ENCODE measurements around the gene WDR27.
"Not testable (repeated sequence)": the region's sequence is repeated elsewhere in the genome, so short reads cannot be mapped to it uniquely, and the experiment has no call there.

The WDR27 gene

DNA sequence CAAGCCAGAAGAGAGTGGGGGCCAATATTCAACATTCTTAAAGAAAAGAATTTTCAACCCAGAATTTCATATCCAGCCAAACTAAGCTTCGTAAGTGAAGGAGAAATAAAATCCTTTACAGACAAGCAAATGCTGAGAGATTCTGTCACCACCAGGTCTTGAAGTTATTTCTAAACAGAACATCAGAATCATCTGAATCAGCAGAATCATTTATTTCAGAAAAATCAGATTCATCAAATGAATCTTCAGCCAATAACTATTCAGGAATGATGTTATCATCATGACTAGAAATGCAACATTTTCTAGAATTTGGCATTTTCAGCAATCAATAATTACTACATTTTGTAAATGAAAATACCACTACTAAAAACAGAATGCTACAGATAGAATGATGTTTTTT, 100.7 kb downstream of the WDR27 start:
- DNase-seq (ENCODE audit: low read depth): not testable (repeated sequence)

- DNase-seq (ENCODE audit: low read depth): peak; percentile 88
Measured at GRCh38 chr6:169592558-169592957, 109.3 kb downstream of the WDR27 start.

DNA sequence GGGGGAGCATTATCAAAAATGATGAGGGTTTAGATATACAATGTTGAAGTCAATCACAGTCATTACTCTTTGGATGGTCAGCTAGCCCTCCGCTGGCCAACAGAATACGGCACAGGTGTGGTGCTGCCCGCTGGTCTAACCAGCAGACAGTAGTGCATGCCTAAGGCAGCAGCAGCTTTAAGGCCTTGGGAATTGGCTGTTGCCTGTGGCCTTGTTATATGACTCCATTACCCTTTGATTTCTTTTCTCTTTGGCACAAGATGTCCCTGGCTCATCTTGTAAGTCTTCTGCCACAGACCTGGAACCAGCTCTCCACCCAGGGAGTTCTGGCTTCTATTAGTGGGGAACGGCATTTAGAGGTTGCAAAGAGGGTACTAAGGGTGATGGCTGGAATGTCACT, 110.2 kb downstream of the WDR27 start:
- DNase-seq (ENCODE audit: low read depth): peak; percentile 3

DNA sequence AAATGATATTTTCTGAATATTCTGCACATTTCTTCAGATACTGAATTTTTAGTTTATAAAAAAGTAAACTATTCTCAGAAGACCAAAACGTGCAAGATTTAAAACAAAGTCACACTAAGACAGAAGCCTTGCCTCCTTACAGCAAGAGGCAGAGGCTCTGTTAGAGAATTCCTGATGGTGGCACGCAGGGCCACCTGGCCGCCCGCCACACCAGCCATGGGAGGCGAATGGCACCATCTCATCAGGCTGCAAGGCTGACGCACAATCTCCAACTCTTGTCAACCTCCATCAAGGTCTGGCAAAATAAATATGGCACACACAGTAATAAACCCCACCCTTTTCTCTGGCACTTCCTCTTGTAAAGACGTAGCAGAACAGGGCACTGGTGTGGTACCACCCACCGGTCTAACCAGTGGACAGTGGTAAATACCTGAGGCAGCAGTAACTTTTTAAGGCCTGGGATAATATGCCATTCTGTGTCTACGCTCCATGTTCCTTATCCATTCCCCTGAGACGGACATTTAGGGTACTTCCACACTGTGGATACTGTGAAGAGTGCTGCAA, 111.4 kb downstream of the WDR27 start:
- DNase-seq (ENCODE audit: low read depth): no peak

GRCh38 chr6:169589699-169590257, 112.1 kb downstream of the WDR27 start:
- DNase-seq (ENCODE audit: low read depth): peak; percentile 47

- DNase-seq (ENCODE audit: low read depth): peak; percentile 77
Measured at GRCh38 chr6:169589293-169589692, 112.5 kb downstream of the WDR27 start.

DNA sequence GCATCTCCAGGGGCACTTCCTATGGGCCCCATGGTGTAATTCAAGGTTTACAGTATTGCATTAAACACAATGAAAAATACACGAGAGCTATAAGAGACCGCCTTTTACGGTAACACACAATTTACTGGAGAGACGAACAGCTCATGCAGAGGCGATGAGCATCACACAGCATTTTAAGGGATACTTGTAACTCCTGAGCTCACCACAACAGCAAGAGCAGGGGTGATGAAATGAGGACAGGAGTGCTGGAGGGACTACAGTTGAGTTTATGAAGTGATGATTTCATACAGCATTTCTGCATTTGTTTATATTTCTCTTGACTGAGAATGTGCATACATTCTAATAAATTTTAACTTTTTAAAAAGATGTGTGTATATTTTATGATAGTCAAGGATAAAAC, 113.9 kb downstream of the WDR27 start:
- peak; percentile 69 for DNase-seq (ENCODE audit: low read depth)

- no peak for DNase-seq (ENCODE audit: low read depth)
Measured at GRCh38 chr6:169583886-169584541, 117.8 kb downstream of the WDR27 start.

GRCh38 chr6:169579407-169580111, 122.3 kb downstream of the WDR27 start:
- no peak for DNase-seq (ENCODE audit: low read depth)

- no peak for DNase-seq (ENCODE audit: low read depth)
Measured at GRCh38 chr6:169577974-169578373, 123.9 kb downstream of the WDR27 start.

GRCh38 chr6:169577236-169577635, 124.6 kb downstream of the WDR27 start:
- DNase-seq (ENCODE audit: low read depth): no peak

GRCh38 chr6:169575821-169576220, 126.0 kb downstream of the WDR27 start:
- DNase-seq (ENCODE audit: low read depth): no peak

- no peak for DNase-seq (ENCODE audit: low read depth)
Measured at GRCh38 chr6:169575365-169575764, 126.5 kb downstream of the WDR27 start.

GRCh38 chr6:169574420-169574819, 127.4 kb downstream of the WDR27 start:
- DNase-seq (ENCODE audit: low read depth): no peak

- DNase-seq (ENCODE audit: low read depth): no peak
Measured at GRCh38 chr6:169573883-169574282, 127.9 kb downstream of the WDR27 start.

DNA sequence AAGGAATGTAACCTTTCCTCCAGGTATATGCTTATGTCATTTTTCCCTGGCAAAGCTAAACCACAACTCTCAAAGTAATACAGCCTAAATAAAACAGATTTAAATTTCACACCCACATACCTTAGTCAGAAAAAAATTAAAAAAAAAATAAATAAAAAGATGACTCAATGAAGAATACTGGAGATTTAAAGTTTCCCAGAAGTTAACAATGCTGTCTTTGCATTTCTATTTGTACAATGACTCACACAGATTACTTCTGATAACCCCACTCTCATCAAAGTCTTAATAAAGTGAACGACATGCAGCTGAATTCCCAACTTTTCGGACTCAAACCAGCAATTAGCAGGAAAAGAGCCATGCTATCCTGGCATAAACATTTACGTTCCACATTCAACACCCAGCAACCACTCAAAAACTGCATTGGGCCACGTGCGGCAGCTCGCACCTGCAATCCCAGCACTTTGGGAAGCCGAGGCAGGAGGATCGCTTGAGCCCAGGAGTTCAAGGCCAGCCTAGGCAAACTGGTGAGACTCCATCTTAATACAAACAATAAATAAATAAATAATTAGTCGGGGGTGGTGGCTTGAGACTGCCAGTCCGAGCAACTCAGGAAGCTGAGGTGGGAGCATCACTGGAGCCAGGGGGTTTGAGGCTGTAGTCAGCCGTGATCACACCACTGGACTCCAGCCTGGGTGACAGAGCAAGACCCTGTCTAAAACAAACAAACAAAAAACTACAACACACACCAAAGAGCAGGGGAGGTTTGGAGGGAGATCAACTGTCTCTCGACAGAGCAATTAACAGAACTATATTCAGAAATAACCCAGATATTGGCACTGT, 130.5 kb downstream of the WDR27 start:
- peak; percentile 72 for DNase-seq (ENCODE audit: low read depth)

DNA sequence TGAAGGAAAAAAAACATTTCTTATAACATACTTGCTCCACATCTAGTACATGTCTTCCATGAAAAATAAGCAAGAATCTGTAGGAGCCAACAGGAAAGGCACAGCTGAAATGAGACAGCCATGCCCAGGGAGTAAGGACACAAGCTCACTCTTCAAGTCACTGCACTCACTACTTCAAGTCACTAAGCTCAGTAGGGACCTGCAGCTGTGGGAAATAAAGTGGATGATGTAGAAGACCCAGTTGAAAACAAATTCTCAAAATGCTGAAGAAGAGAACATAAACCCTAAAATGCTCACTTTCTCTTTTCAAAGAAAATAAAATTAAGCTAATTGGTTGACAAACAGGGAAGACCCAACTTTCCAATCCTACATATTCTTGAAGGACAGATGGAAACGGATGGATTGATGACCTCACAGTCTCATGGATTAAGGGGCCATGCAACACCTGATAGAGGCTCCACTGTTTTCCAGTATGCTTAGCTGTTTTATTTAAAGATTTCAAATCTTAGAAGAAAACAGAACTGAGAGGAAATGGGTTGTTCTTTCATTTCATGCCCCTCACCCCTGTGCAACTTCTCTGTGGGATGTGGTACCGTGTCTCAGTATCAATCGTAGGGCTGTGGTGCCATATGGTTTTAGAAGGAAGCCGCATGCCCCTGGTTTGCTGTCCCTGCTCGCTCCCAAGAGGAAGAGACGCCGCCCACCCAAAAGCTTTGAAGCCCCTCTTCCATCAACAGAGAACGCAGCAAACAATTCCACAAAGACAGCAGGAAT, 133.3 kb downstream of the WDR27 start:
- DNase-seq (ENCODE audit: low read depth): no peak

GRCh38 chr6:169567819-169568218, 134.0 kb downstream of the WDR27 start:
- DNase-seq (ENCODE audit: low read depth): no peak

DNA sequence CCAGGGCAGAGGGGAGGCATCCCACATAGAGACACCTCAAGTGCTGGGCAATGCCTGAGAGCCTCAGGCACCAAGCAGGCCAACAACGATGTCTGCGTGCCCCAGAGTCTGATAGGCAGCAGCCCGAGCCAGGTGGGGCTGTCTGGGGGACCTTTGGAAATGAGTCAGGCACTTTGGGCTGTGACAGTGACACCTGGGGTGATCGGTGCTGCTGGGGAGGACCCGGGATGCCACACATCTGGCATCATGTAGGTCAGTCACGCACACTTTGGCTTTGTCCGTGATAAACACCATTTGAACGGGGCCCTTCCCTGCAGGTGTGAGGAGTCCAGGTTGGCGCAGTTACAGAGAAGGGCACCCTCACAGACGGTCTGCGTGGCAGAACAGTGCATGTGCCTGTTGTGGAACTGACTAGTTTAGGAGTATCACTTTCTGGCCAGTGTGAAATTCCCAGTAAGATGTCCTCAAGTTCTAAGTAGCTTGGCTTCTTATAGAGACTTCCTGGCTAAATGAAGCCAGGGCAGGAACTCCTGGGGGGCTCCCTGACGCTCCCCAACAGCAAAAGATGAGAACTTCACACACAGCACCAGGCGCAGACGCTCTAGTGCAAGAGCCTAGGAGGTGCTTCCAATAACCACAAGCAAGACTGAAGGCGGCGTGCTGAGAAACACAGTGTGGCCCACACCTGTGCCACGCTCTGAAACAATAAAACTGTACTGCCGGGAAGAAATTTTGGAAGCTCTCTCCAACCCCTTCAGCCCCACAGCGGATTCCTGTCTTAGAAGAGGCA, 134.7 kb downstream of the WDR27 start:
- no peak for DNase-seq (ENCODE audit: low read depth)

DNA sequence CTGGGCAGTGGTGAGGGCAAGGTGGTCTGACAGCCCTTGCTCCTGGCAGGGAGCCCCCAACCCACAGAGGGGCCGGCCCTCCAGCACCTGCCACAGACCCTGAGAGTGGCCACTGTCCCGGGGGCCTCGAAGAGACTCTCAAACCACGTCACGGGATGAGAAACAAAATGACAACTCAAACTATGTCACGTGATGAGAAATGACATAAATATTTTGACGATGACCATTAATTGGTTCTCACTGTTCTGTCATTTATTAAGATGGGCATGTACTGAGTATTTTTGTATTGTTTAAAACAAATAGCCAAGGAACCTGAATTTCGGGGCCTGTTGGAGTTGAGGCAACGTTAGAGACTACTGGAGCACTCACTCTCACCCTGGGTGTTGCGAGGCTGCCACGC, 135.5 kb downstream of the WDR27 start:
- DNase-seq (ENCODE audit: low read depth): no peak

Measured in iris pigment epithelial cell (primary cell).